Measurements from ENCODE around the gene PRX. TPM values are rescaled to one million over a fixed set of nuclear protein-coding genes. Genes with fewer than 3 reads are reported as not detected.
A peak's percentile ranks its signal among the peaks of the same experiment; 100 is the strongest.

Gene PRX
- total and polyA plus RNA-seq, 4 donors = 0.03 to 1.0 (median 0.52) TPM

GRCh38 chr19:40403262-40403984 lies 9.8 kb downstream of the PRX start (continued):
- TF ChIP-seq FOXA1 (IDR thresholded peaks at IDR 0.05) = no peak
- TF ChIP-seq, protein P1, sequence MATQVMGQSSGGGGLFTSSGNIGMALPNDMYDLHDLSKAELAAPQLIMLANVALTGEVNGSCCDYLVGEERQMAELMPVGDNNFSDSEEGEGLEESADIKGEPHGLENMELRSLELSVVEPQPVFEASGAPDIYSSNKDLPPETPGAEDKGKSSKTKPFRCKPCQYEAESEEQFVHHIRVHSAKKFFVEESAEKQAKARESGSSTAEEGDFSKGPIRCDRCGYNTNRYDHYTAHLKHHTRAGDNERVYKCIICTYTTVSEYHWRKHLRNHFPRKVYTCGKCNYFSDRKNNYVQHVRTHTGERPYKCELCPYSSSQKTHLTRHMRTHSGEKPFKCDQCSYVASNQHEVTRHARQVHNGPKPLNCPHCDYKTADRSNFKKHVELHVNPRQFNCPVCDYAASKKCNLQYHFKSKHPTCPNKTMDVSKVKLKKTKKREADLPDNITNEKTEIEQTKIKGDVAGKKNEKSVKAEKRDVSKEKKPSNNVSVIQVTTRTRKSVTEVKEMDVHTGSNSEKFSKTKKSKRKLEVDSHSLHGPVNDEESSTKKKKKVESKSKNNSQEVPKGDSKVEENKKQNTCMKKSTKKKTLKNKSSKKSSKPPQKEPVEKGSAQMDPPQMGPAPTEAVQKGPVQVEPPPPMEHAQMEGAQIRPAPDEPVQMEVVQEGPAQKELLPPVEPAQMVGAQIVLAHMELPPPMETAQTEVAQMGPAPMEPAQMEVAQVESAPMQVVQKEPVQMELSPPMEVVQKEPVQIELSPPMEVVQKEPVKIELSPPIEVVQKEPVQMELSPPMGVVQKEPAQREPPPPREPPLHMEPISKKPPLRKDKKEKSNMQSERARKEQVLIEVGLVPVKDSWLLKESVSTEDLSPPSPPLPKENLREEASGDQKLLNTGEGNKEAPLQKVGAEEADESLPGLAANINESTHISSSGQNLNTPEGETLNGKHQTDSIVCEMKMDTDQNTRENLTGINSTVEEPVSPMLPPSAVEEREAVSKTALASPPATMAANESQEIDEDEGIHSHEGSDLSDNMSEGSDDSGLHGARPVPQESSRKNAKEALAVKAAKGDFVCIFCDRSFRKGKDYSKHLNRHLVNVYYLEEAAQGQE (IDR thresholded peaks at IDR 0.05) = peak; percentile 1
- no peak for TF ChIP-seq GABPA (IDR thresholded peaks at IDR 0.05 in 1 of 2, conservative IDR thresholded peaks at IDR 0.05 in 1 of 2)
- TF ChIP-seq RXRA (IDR thresholded peaks at IDR 0.05) = peak in 1 of 2 donors; percentile 30

DNA sequence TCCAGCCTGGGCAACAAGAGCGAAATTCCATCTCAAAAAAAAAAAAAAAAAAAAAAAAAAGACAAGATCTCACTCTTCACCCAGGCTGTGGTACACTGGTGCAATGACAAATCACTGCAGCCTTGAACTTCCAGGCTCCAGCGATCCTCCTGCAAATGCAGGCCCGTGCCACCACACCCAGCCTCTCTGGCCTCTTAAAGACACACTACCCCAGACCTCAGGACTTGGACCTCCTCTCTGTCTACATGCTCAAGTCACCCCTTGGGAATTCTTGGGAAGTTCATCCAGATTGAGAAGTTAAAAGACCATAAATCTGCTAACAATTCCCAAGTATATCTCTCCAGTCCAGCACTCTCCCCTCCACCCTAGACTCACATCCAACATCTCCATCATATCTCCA lies 12.6 kb downstream of the PRX start:
- Histone ChIP-seq H3K4me3 (ENCODE audit: low read depth in 1 of 3, low read length in 3 of 3) (no peak overlapping the region), H3K9me3 (ENCODE audit: control insufficient read depth in 4 of 4, low read length in 3 of 4) (no peaks in the 10 kb centered on the region), H3K27ac (ENCODE audit: low read depth in 1 of 2, low read length in 2 of 2) (no peak overlapping the region), H3K9ac (ENCODE audit: low read depth in 1 of 2, low read length in 2 of 2) (no peak overlapping the region), H3K27me3 (ENCODE audit: control insufficient read depth in 4 of 4, insufficient read depth in 4 of 4, low read length in 3 of 4) (no peaks in the 10 kb centered on the region), H3K4me1 (ENCODE audit: control insufficient read depth in 4 of 4, insufficient read depth in 4 of 4, low read length in 3 of 4) (peaks cover 4 to 7% (median 6%) of the 10 kb centered on the region in 4 donors), H3K36me3 (ENCODE audit: control insufficient read depth in 4 of 4, insufficient read depth in 3 of 4, low read depth in 1 of 4, low read length in 3 of 4) (no peaks in the 10 kb centered on the region)
- WGBS = 63% methylated on average over 3 of the region's 3 CpGs
- TF ChIP-seq HNF4A (conservative IDR thresholded peaks at IDR 0.05) (no peak), RXRA (IDR thresholded peaks at IDR 0.05) (no peak), TAF1 (conservative IDR thresholded peaks at IDR 0.05) (no peak), GABPA (IDR thresholded peaks at IDR 0.05 in 1 of 2, conservative IDR thresholded peaks at IDR 0.05 in 1 of 2) (no peak), NR2F2 (IDR thresholded peaks at IDR 0.05) (no peak), SP1 (IDR thresholded peaks at IDR 0.05) (no peak), FOXA1 (IDR thresholded peaks at IDR 0.05) (no peak)
- TF ChIP-seq, protein P2, sequence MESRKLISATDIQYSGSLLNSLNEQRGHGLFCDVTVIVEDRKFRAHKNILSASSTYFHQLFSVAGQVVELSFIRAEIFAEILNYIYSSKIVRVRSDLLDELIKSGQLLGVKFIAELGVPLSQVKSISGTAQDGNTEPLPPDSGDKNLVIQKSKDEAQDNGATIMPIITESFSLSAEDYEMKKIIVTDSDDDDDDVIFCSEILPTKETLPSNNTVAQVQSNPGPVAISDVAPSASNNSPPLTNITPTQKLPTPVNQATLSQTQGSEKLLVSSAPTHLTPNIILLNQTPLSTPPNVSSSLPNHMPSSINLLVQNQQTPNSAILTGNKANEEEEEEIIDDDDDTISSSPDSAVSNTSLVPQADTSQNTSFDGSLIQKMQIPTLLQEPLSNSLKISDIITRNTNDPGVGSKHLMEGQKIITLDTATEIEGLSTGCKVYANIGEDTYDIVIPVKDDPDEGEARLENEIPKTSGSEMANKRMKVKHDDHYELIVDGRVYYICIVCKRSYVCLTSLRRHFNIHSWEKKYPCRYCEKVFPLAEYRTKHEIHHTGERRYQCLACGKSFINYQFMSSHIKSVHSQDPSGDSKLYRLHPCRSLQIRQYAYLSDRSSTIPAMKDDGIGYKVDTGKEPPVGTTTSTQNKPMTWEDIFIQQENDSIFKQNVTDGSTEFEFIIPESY (IDR thresholded peaks at IDR 0.05) = no peak
- DNase-seq (ENCODE audit: low spot score) = no peak

- Histone ChIP-seq H3K27ac (ENCODE audit: low read depth in 1 of 2, low read length in 2 of 2) (no peak overlapping the region), H3K4me1 (ENCODE audit: control insufficient read depth in 4 of 4, insufficient read depth in 4 of 4, low read length in 3 of 4) (peaks cover 3 to 5% (median 4%) of the 10 kb centered on the region in 4 donors), H3K27me3 (ENCODE audit: control insufficient read depth in 4 of 4, insufficient read depth in 4 of 4, low read length in 3 of 4) (no peaks in the 10 kb centered on the region), H3K4me3 (ENCODE audit: low read depth in 1 of 3, low read length in 3 of 3) (no peak overlapping the region), H3K9ac (ENCODE audit: low read depth in 1 of 2, low read length in 2 of 2) (no peak overlapping the region), H3K9me3 (ENCODE audit: control insufficient read depth in 4 of 4, low read length in 3 of 4) (no peaks in the 10 kb centered on the region), H3K36me3 (ENCODE audit: control insufficient read depth in 4 of 4, insufficient read depth in 3 of 4, low read depth in 1 of 4, low read length in 3 of 4) (no peaks in the 10 kb centered on the region)
- DNase-seq (ENCODE audit: low spot score) = peak; percentile 60
- 52% methylated on average over 49 of the region's 49 CpGs for whole genome bisulfite sequencing
- TF ChIP-seq FOXA2 (IDR thresholded peaks at IDR 0.05) = no peak
- no peak for TF ChIP-seq NR2F2 (IDR thresholded peaks at IDR 0.05)
- TF ChIP-seq TAF1 (conservative IDR thresholded peaks at IDR 0.05) = no peak
- TF ChIP-seq FOXA1 (IDR thresholded peaks at IDR 0.05) = no peak
- no peak for TF ChIP-seq RXRA (IDR thresholded peaks at IDR 0.05)
- TF ChIP-seq SP1 (IDR thresholded peaks at IDR 0.05) = no peak
- TF ChIP-seq, protein P3, sequence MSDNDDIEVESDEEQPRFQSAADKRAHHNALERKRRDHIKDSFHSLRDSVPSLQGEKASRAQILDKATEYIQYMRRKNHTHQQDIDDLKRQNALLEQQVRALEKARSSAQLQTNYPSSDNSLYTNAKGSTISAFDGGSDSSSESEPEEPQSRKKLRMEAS (IDR thresholded peaks at IDR 0.05) = no peak
- TF ChIP-seq RAD21 (IDR thresholded peaks at IDR 0.05) = no peak
- no peak for TF ChIP-seq YY1 (IDR thresholded peaks at IDR 0.05)
- TF ChIP-seq, protein P4, sequence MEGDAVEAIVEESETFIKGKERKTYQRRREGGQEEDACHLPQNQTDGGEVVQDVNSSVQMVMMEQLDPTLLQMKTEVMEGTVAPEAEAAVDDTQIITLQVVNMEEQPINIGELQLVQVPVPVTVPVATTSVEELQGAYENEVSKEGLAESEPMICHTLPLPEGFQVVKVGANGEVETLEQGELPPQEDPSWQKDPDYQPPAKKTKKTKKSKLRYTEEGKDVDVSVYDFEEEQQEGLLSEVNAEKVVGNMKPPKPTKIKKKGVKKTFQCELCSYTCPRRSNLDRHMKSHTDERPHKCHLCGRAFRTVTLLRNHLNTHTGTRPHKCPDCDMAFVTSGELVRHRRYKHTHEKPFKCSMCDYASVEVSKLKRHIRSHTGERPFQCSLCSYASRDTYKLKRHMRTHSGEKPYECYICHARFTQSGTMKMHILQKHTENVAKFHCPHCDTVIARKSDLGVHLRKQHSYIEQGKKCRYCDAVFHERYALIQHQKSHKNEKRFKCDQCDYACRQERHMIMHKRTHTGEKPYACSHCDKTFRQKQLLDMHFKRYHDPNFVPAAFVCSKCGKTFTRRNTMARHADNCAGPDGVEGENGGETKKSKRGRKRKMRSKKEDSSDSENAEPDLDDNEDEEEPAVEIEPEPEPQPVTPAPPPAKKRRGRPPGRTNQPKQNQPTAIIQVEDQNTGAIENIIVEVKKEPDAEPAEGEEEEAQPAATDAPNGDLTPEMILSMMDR (IDR thresholded peaks at IDR 0.05; ENCODE audit: low read depth, low read length, missing input control) = no peak
- no peak for TF ChIP-seq GABPA (IDR thresholded peaks at IDR 0.05 in 1 of 2, conservative IDR thresholded peaks at IDR 0.05 in 1 of 2)
- no peak for TF ChIP-seq HNF4G (IDR thresholded peaks at IDR 0.05)
- TF ChIP-seq JUND (IDR thresholded peaks at IDR 0.05) = no peak
- TF ChIP-seq HNF4A (conservative IDR thresholded peaks at IDR 0.05) = no peak
- TF ChIP-seq EGR1 (IDR thresholded peaks at IDR 0.05; ENCODE audit: low read depth in 2 of 2) = no peak
- TF ChIP-seq, protein P5, sequence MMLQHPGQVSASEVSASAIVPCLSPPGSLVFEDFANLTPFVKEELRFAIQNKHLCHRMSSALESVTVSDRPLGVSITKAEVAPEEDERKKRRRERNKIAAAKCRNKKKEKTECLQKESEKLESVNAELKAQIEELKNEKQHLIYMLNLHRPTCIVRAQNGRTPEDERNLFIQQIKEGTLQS (IDR thresholded peaks at IDR 0.05) = no peak
- TF ChIP-seq, protein P2 (IDR thresholded peaks at IDR 0.05) = no peak
These were observed 14.6 kb downstream of the PRX start for GRCh38 chr19:40398417-40399131.
